H1 (cell line): ENCODE measurements around the gene SMCHD1. TPM values are rescaled to one million over a fixed set of nuclear protein-coding genes. Genes with fewer than 3 reads are reported as not detected.

ENCODE experiments used
- CTCF ChIA-PET: fragments of 300-600 bp; sonication (Branson Sonifier 250); formaldehyde crosslinking; loops from one replicate; lab custom pipeline; 2021; ENCODE audit not compliant: partially characterized antibody; lab: Charles Lee
- POLR2A ChIA-PET: fragments of 300-600 bp; sonication (Branson Sonifier 250); formaldehyde crosslinking; loops from one replicate; lab custom pipeline; 2021; ENCODE audit warnings: inconsistent platforms; ENCODE audit not compliant: partially characterized antibody; lab: Charles Lee
- DNase-seq, 2 experiments: peaks; one replicate each; pipeline versions ENCODE4 v3.0.0 to v3.0.0-alpha.2; 2010 to 2022; ENCODE audit warnings: low spot score in 2 of 2, low read depth in 1 of 2, mixed read lengths in 1 of 2
- FAIRE-seq: peaks from 2 replicates; lab custom pipeline; 2011; peaks lifted over from hg19 to GRCh38; lab: Jason Lieb, UNC
- H2AFZ ChIP-seq: 2 replicates; pipeline ENCODE4 v1.8.1; 2012; ENCODE audit warnings: low read length, inconsistent platforms
- H2AK5ac ChIP-seq: 2 replicates; pipeline ENCODE4 v1.6.1; 2013; ENCODE audit warnings: low read depth, low read length
- H2BK120ac ChIP-seq: replicated peaks from 2 replicates; pipeline ENCODE3; 2013; ENCODE audit warnings: low read depth, low read length, inconsistent platforms
- H2BK12ac ChIP-seq: 2 replicates; pipeline ENCODE4 v1.6.1; 2013; ENCODE audit warnings: low read depth, low read length
- H2BK15ac ChIP-seq: 2 replicates; pipeline ENCODE4 v1.6.1; 2013; ENCODE audit warnings: low read length
- H2BK20ac ChIP-seq: 2 replicates; pipeline ENCODE4 v1.6.1; 2013; ENCODE audit warnings: low read length
- H2BK5ac ChIP-seq: 2 replicates; pipeline ENCODE4 v1.6.1; 2013; ENCODE audit warnings: low read depth, low read length
- H3K14ac ChIP-seq: 2 replicates; pipeline ENCODE4 v1.6.1; 2013; ENCODE audit warnings: inconsistent platforms; ENCODE audit not compliant: insufficient read length
- H3K18ac ChIP-seq: 2 replicates; pipeline ENCODE4 v1.6.1; 2013; ENCODE audit warnings: low read length; ENCODE audit errors: extremely low read depth
- H3K23ac ChIP-seq: 2 replicates; pipeline ENCODE4 v1.6.1; 2013; ENCODE audit warnings: inconsistent platforms; ENCODE audit not compliant: insufficient read length
- H3K23me2 ChIP-seq: 2 replicates; pipeline ENCODE4 v1.6.1; 2013; ENCODE audit warnings: low read depth, low read length
- H3K27ac ChIP-seq: 2 replicates; pipeline ENCODE4 v1.6.1; 2011; ENCODE audit warnings: low read depth, low read length, inconsistent platforms
- H3K27me3 ChIP-seq, 4 experiments: replicated peaks in 1 of 4; 1 replicate in 1 of 4; 2 replicates in 3 of 4; pipeline versions ENCODE4 v1.6.1 to v1.8.1; 2011 to 2013; ENCODE audit warnings: low read length in 3 of 4, mild to moderate bottlenecking in 3 of 4, inconsistent platforms in 2 of 4, mixed read lengths in 2 of 4, moderate library complexity in 1 of 4; ENCODE audit not compliant: control insufficient read depth in 3 of 4, insufficient read depth in 3 of 4; ENCODE audit errors: extremely low read depth in 1 of 4
- H3K36me3 ChIP-seq, 4 experiments: 2 replicates each; pipeline versions ENCODE4 v1.6.1 to v1.8.1; 2011 to 2013; ENCODE audit warnings: mild to moderate bottlenecking in 4 of 4, low read length in 3 of 4, moderate library complexity in 2 of 4, control low read depth in 1 of 4, inconsistent platforms in 1 of 4; ENCODE audit not compliant: insufficient read depth in 4 of 4, control insufficient read depth in 2 of 4
- H3K4ac ChIP-seq: replicated peaks from 2 replicates; pipeline ENCODE3; 2013; ENCODE audit warnings: low read length, low read depth, mixed read lengths, inconsistent platforms; ENCODE audit not compliant: insufficient read length
- H3K4me1 ChIP-seq, 4 experiments: replicated peaks in 1 of 4; 1 replicate in 1 of 4; 2 replicates in 3 of 4; pipeline versions ENCODE4 v1.6.1 to v1.8.1; 2011 to 2013; ENCODE audit warnings: low read length in 3 of 4, inconsistent platforms in 2 of 4, mixed read lengths in 1 of 4; ENCODE audit not compliant: insufficient read depth in 4 of 4, control insufficient read depth in 3 of 4
- H3K4me2 ChIP-seq, 2 experiments: 2 replicates each; pipeline versions ENCODE4 v1.6.1 to v1.8.1; 2011 to 2013; ENCODE audit warnings: low read depth in 2 of 2, low read length in 2 of 2, control low read depth in 1 of 2, inconsistent platforms in 1 of 2, mild to moderate bottlenecking in 1 of 2; ENCODE audit not compliant: insufficient read depth in 1 of 2
- H3K4me3 ChIP-seq, 4 experiments: fragments of 200-600, 300-600 bp in 1 of 4; sonication (generic), shearing (Covaris generic), sonication (Bioruptor Twin) in 1 of 4; 2 replicates each; pipeline versions ENCODE4 v1.5.1 to v1.8.1; 2011 to 2016; ENCODE audit warnings: low read length in 4 of 4, low read depth in 3 of 4, control low read depth in 2 of 4, inconsistent platforms in 2 of 4, mild to moderate bottlenecking in 2 of 4, mixed read lengths in 1 of 4, moderate library complexity in 1 of 4; ENCODE audit not compliant: insufficient read depth in 2 of 4; ENCODE audit errors: extremely low read depth in 1 of 4
- H3K56ac ChIP-seq: replicated peaks from 2 replicates; pipeline ENCODE3; 2013; ENCODE audit warnings: low read depth, mild to moderate bottlenecking, mixed read lengths, low read length, inconsistent platforms; ENCODE audit not compliant: insufficient read length
- H3K79me1 ChIP-seq: 2 replicates; pipeline ENCODE4 v1.6.1; 2013; ENCODE audit warnings: low read depth, low read length, control low read depth
- H3K79me2 ChIP-seq, 2 experiments: 2 replicates each; pipeline versions ENCODE4 v1.6.1 to v1.8.1; 2012 to 2013; ENCODE audit warnings: low read length in 2 of 2, mild to moderate bottlenecking in 2 of 2, inconsistent platforms in 1 of 2; ENCODE audit not compliant: insufficient read depth in 2 of 2, control insufficient read depth in 1 of 2
- H3K9ac ChIP-seq, 4 experiments: replicated peaks in 1 of 4; 1 replicate in 1 of 4; 2 replicates in 3 of 4; pipeline versions ENCODE4 v1.6.1 to v1.8.1; 2011 to 2013; ENCODE audit warnings: low read depth in 3 of 4, low read length in 3 of 4, control low read depth in 2 of 4, mild to moderate bottlenecking in 2 of 4, moderate library complexity in 2 of 4, inconsistent platforms in 1 of 4; ENCODE audit errors: extremely low read depth in 1 of 4
- H3K9me3 ChIP-seq, 2 experiments: 2 replicates each; pipeline versions ENCODE4 v1.6.1 to v1.8.1; 2012 to 2013; ENCODE audit warnings: mild to moderate bottlenecking in 2 of 2, moderate library complexity in 2 of 2, control low read depth in 1 of 2, inconsistent platforms in 1 of 2, low read depth in 1 of 2, low read length in 1 of 2, mixed read lengths in 1 of 2; ENCODE audit not compliant: insufficient read depth in 2 of 2
- H4K20me1 ChIP-seq, 2 experiments: replicated peaks in 1 of 2; 2 replicates each; pipeline versions ENCODE3 to v1.8.1; 2011 to 2013; ENCODE audit warnings: inconsistent platforms in 2 of 2, low read length in 2 of 2, mild to moderate bottlenecking in 1 of 2; ENCODE audit not compliant: insufficient read depth in 2 of 2, control insufficient read depth in 1 of 2
- H4K5ac ChIP-seq: 2 replicates; pipeline ENCODE4 v1.6.1; 2013; ENCODE audit warnings: low read length, low read depth, mixed read lengths, inconsistent platforms; ENCODE audit not compliant: insufficient read length
- H4K8ac ChIP-seq: 2 replicates; pipeline ENCODE4 v1.8.0; 2013; ENCODE audit warnings: mild to moderate bottlenecking, moderate library complexity, low read length, inconsistent platforms; ENCODE audit not compliant: insufficient read depth; ENCODE audit errors: extremely low read depth
- H4K91ac ChIP-seq: replicated peaks from 2 replicates; pipeline ENCODE3; 2013; ENCODE audit warnings: low read length, mixed read lengths, inconsistent platforms; ENCODE audit not compliant: insufficient read length
- JUN ChIP-seq: IDR thresholded peaks from 2 replicates; pipeline ENCODE4 v1.6.1; 2011; ENCODE audit warnings: low read depth, mild to moderate bottlenecking, improper control_type of control experiment, low read length
- WGBS, 2 experiments: shearing (Covaris generic) in 1 of 2; methylation state at CpG; one replicate each; pipeline versions ENCODE4 v1.1.6 to v1.1.7; 2013 to 2015; ENCODE audit warnings: low lambda C conversion rate in 2 of 2, mixed read lengths in 2 of 2, inconsistent platforms in 1 of 2, low coverage in 1 of 2, missing lambda C conversion rate in 1 of 2; ENCODE audit not compliant: insufficient replicate concordance in 2 of 2, insufficient coverage in 1 of 2, insufficient read length in 1 of 2; ENCODE audit errors: extremely low coverage in 1 of 2, missing lambda C conversion rate in 1 of 2; 5-methylcytosine and 5-hydroxymethylcytosine counted together
- polyA plus RNA-seq, 7 experiments: library from polyadenylated mRNA; depleted of rRNA in 3 of 7; stranded (reverse) in 5 of 7; unstranded in 2 of 7; fragments of >200 nt in 5 of 7; fragments of 200-250 nt in 2 of 7; gene quantifications; 1 replicate in 5 of 7; 2 replicates in 1 of 7; 4 replicates in 1 of 7; pipeline versions ENCODE4 v1.2.1 to v1.2.3, GENCODE V29; 2011 to 2013; ENCODE audit warnings: missing spikeins in 2 of 7, mixed read lengths in 2 of 7
- total RNA-seq: library from RNA; stranded (reverse); fragmentation: NEBNext Ultra II Directional; extraction: Animal tissue kit (Norgen Biotek cat#: 25700); gene quantifications from 2 replicates; pipeline ENCODE4 v1.2.1, GENCODE V29; 2021

Gene SMCHD1
- total and polyA plus RNA-seq, 2 of the 8 experiments (the other 6 are each of a cell fraction or from before 2014, with no cell fraction given): 9.3 to 32.0 TPM

- H3K4ac ChIP-seq: no peak overlapping the region
- H2BK20ac ChIP-seq: no peak overlapping the region
- H3K23ac ChIP-seq: no peak overlapping the region
- H4K91ac ChIP-seq: no peak overlapping the region
- H4K5ac ChIP-seq: no peak overlapping the region
- peaks cover 0 to 30% (median 9%) of the 10 kb centered on the region in 4 experiments; a peak in 5 of 8 replicates for H3K36me3 ChIP-seq
- no peak overlapping the region for H2AFZ ChIP-seq
- no peak overlapping the region for H2BK120ac ChIP-seq
- no peaks in the 10 kb centered on the region for H3K9me3 ChIP-seq
- DNase-seq: no peak
- H2BK12ac ChIP-seq: no peak overlapping the region
- no peak overlapping the region for H2AK5ac ChIP-seq
- H3K23me2 ChIP-seq: no peaks in the 10 kb centered on the region
- no peak overlapping the region for H3K27ac ChIP-seq
- POLR2A ChIA-PET: interaction anchor here (1.3 kb wide), 1 partner anchor 9 kb away, joined by 4 read pairs; no protein-coding TSS in a partner anchor
- H3K9ac ChIP-seq: no peak overlapping the region
- H4K20me1 ChIP-seq: peaks cover 0 to 4% of the 10 kb centered on the region in 2 experiments
- peaks cover 0 to 3% of the 10 kb centered on the region in 2 experiments; a peak in 1 of 4 replicates for H3K79me2 ChIP-seq
- H3K4me2 ChIP-seq: no peak overlapping the region
- no peaks in the 10 kb centered on the region for H3K27me3 ChIP-seq
- H3K4me3 ChIP-seq: no peak overlapping the region
- H4K8ac ChIP-seq: 0 out of 2 replicates have a peak overlapping the region, but pooled peaks have one; percentile 51
- H3K79me1 ChIP-seq: peaks cover 7% of the 10 kb centered on the region
- 94% methylated on average over 6 of the region's 6 CpGs; no CpG with 5 or more reads in 1 of the 2 experiments for WGBS, 2 experiments
- no peak overlapping the region for H3K18ac ChIP-seq
- CTCF ChIA-PET: interaction anchor here (2.6 kb wide), 1 partner anchor 49 kb away, joined by 7 read pairs; no protein-coding TSS in a partner anchor
- no peak overlapping the region for H2BK5ac ChIP-seq
- H2BK15ac ChIP-seq: no peak overlapping the region
- peak overlapping the region; percentile 63 for H3K14ac ChIP-seq
- no peak overlapping the region for H3K56ac ChIP-seq
- peaks cover 0 to 2% (median 0%) of the 10 kb centered on the region in 4 experiments; a peak in 1 of 7 replicates for H3K4me1 ChIP-seq
- no peak for FAIRE-seq
- no peak for TF ChIP-seq JUN
Measured at GRCh38 chr18:2716394-2717326, 61.1 kb downstream of the SMCHD1 start.
